Right lobe of liver (tissue), 6 donors: Measurements from ENCODE around the gene SLC25A2. TPM values are rescaled to one million over a fixed set of nuclear protein-coding genes. Genes with fewer than 3 reads are reported as not detected.
A peak's percentile ranks its signal among the peaks of the same experiment; 100 is the strongest.

Experiments
- ATAC-seq, 4 donors: fragments of 200-7000 bp; cut with Tn5 transposase; one replicate each; pipeline ENCODE4 v1.9.1; 2020; ENCODE audit warnings: mild to moderate bottlenecking in 4 of 4, moderate library complexity in 4 of 4
- DNase-seq, 3 donors: peaks; one replicate each; pipeline ENCODE4 v3.0.0-alpha.2; 2020
- H3K27ac ChIP-seq, 3 donors: fragments of 200-600 bp; one replicate each; pipeline ENCODE4 v1.8.0; 2022
- H3K27me3 ChIP-seq, 2 donors: fragments of 200-600 bp; one replicate each; pipeline ENCODE4 v1.8.0; 2022
- H3K36me3 ChIP-seq, 4 donors: fragments of 200-600 bp; sonication (generic) in 1 of 4; one replicate each; pipeline versions ENCODE4 v1.5.1 to v1.8.0; 2017 to 2022; ENCODE audit warnings: control low read depth in 1 of 4
- H3K4me1 ChIP-seq, 4 donors: fragments of 200-600 bp; sonication (generic) in 1 of 4; one replicate each; pipeline versions ENCODE4 v1.5.1 to v1.8.0; 2017 to 2022; ENCODE audit warnings: control low read depth in 1 of 4
- H3K4me3 ChIP-seq, 3 donors: fragments of 200-600 bp; one replicate each; pipeline ENCODE4 v1.8.0; 2022
- H3K9me3 ChIP-seq, 4 donors: fragments of 200-600 bp; sonication (generic) in 1 of 4; one replicate each; pipeline versions ENCODE4 v1.5.1 to v1.8.0; 2017 to 2022; ENCODE audit warnings: control low read depth in 1 of 4
- CTCF ChIP-seq, 4 donors: fragments of 200-600 bp in 3 of 4; fragments of 450-650 bp in 1 of 4; IDR thresholded peaks; one replicate each; pipeline versions ENCODE4 v1.5.1 to v1.8.0; 2016 to 2022; ENCODE audit warnings: antibody characterized with exemption in 4 of 4, mild to moderate bottlenecking in 2 of 4
- POLR2A ChIP-seq: fragments of 450-650 bp; IDR thresholded peaks from one replicate; pipeline ENCODE4 v1.6.1; 2017; ENCODE audit warnings: antibody characterized with exemption, mild to moderate bottlenecking
- WGBS: methylation state at CpG from one replicate; pipeline ENCODE4 v1.1.6; 2018; ENCODE audit warnings: low coverage, low lambda C conversion rate; ENCODE audit not compliant: insufficient coverage; ENCODE audit errors: missing lambda C conversion rate; 5-methylcytosine and 5-hydroxymethylcytosine counted together
- intact Hi-C, 2 donors: fragments of 100-400 bp; cut with DNase I; formaldehyde crosslinking; loops; one replicate each; pipeline versions ENCODE4 v1.11.2 to v1.14.1; 2022
- total RNA-seq, 6 experiments: library from RNA; depleted of rRNA in 2 of 6; stranded (reverse); fragments of >200 nt in 2 of 6; fragmentation: NEBNext Ultra II Directional in 3 of 6; extraction: Animal tissue kit (Norgen Biotek cat#: 25700) in 3 of 6; gene quantifications; one replicate each; pipeline versions ENCODE4 v1.1.0 to v1.2.4, GENCODE V29; 2016 to 2023
- donor health status: DM: no; HTN: yes; CAD: no.
- donor health status: DM: no; HTN: no; CAD: no.
- donor health status: DM: no; HTN: no; CAD: no.
- donor health status: DM: no; HTN: yes; CAD: no.
- donor health status: DM: no; HTN: yes; CAD: no.

SLC25A2 gene
- total RNA-seq, 6 experiments from 2014 or later = 0.31 TPM; not detected in 5

GRCh38 chr5:141326088-141326854 is 22.4 kb upstream of the SLC25A2 start:
- TF ChIP-seq POLR2A (no peak), CTCF (IDR thresholded peaks at IDR 0.05) (peak in 2 of 4 donors; percentile 4 to 29)
- DNase-seq (peak in 1 of 3 donors; percentile 39), ATAC-seq (peak; percentile 39 to 58 (median 42))
- H3K36me3 ChIP-seq = no peaks in the 10 kb centered on the region
- no peak overlapping the region for H3K27ac ChIP-seq
- intact Hi-C loops = no loop called here
- H3K27me3 ChIP-seq = no peaks in the 10 kb centered on the region
- H3K9me3 ChIP-seq = peaks cover 0 to 15% (median 4%) of the 10 kb centered on the region in 4 donors
- WGBS = 23% methylated on average over 27 of the region's 27 CpGs
- H3K4me1 ChIP-seq = no peaks in the 10 kb centered on the region
- H3K4me3 ChIP-seq = no peak overlapping the region

GRCh38 chr5:141322261-141322660 is 18.4 kb upstream of the SLC25A2 start:
- ATAC-seq (no peak), DNase-seq (no peak)
- Histone ChIP-seq H3K36me3 (peaks cover 0 to 6% (median 0%) of the 10 kb centered on the region in 4 donors), H3K27ac (no peak overlapping the region), H3K4me1 (no peaks in the 10 kb centered on the region), H3K9me3 (peaks cover 9 to 35% (median 20%) of the 10 kb centered on the region in 4 donors), H3K4me3 (no peak overlapping the region), H3K27me3 (no peaks in the 10 kb centered on the region)
- WGBS = 91% methylated on average over 3 of the region's 3 CpGs
- intact Hi-C loops = no loop called here
- no peak for TF ChIP-seq POLR2A
- no peak for TF ChIP-seq CTCF (IDR thresholded peaks at IDR 0.05)

- under 1% methylated on average over 45 of the region's 67 CpGs for WGBS
- peak; percentile 99 for ATAC-seq
- H3K4me1 ChIP-seq = no peaks in the 10 kb centered on the region
- H3K27me3 ChIP-seq = no peaks in the 10 kb centered on the region
- TF ChIP-seq CTCF (IDR thresholded peaks at IDR 0.05) = peak; percentile 71 to 89 (median 86)
- peak; percentile 91 for TF ChIP-seq POLR2A
- peak within 1 kb of the TSS; percentile 68 to 72 (median 70) for H3K4me3 ChIP-seq
- H3K9me3 ChIP-seq = peaks cover 9 to 35% (median 21%) of the 10 kb centered on the region in 4 donors
- intact Hi-C loops = no loop called here
- DNase-seq = peak; percentile 92 to 94 (median 93)
- peaks cover 0 to 11% (median 0%) of the 10 kb centered on the region in 4 donors for H3K36me3 ChIP-seq
- H3K27ac ChIP-seq = peak within 1 kb of the TSS; percentile 84 to 90 (median 89)
Measured at GRCh38 chr5:141320225-141321169, 16.6 kb upstream of the SLC25A2 start, which contains the start of gene TAF7. Gene TAF7, minus strand, starts transcription at chr5:141320784. Its CDS starts 740 bp downstream, at chr5:141320044.

GRCh38 chr5:141319699-141320098 is 15.8 kb upstream of the SLC25A2 start:
- ATAC-seq = no peak
- Histone ChIP-seq H3K36me3 (peaks cover 0 to 11% (median 0%) of the 10 kb centered on the region in 4 donors), H3K4me3 (peak overlapping the region; percentile 68 to 72 (median 70)), H3K27me3 (no peaks in the 10 kb centered on the region), H3K4me1 (no peaks in the 10 kb centered on the region), H3K27ac (no peak overlapping the region), H3K9me3 (peaks cover 9 to 35% (median 22%) of the 10 kb centered on the region in 4 donors)
- no peak for TF ChIP-seq CTCF (IDR thresholded peaks at IDR 0.05)
- no peak for TF ChIP-seq POLR2A
- intact Hi-C loops = no loop called here
- WGBS = 78% methylated on average over 5 of the region's 5 CpGs
- DNase-seq = no peak
